Fibroblast of lung (primary cell): ENCODE results near the gene IGF2R.

Experiments used
- EZH2 ChIP-seq: IDR thresholded peaks from 2 replicates; pipeline ENCODE4 v1.5.1; 2012; ENCODE audit warnings: low read length, control low read depth, mild to moderate bottlenecking; ENCODE audit errors: missing control alignments
- TF ChIP-seq, protein P1 (sequence below), 2 donors: IDR thresholded peaks in 1 of 2; conservative IDR thresholded peaks in 1 of 2; 1 replicate in 1 of 2; 2 replicates in 1 of 2; pipeline ENCODE4 v1.5.1; 2011 to 2012; ENCODE audit warnings: low read length in 2 of 2, control low read depth in 1 of 2, inconsistent platforms in 1 of 2, low read depth in 1 of 2, mild to moderate bottlenecking in 1 of 2

DNA sequence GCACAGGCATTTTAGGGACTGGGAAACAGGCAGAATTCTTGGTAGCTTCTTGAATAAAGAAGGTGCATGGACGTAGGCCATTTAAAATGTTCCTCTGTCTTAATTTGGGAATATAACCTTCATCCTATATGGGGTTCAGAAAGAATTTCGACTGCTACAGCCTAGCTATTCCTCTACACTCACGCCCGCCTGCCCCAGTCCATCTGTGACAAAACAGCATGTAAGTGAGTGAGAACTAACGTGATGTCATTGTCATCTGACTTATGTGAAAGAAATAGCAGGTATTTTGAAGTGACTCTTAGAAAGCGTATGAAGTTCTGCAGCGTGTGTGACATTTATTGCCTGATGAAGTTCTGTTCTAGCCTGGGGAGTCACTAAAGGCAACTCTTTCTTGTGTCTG lies 100.6 kb downstream of the IGF2R start:
- TF ChIP-seq, protein P1, sequence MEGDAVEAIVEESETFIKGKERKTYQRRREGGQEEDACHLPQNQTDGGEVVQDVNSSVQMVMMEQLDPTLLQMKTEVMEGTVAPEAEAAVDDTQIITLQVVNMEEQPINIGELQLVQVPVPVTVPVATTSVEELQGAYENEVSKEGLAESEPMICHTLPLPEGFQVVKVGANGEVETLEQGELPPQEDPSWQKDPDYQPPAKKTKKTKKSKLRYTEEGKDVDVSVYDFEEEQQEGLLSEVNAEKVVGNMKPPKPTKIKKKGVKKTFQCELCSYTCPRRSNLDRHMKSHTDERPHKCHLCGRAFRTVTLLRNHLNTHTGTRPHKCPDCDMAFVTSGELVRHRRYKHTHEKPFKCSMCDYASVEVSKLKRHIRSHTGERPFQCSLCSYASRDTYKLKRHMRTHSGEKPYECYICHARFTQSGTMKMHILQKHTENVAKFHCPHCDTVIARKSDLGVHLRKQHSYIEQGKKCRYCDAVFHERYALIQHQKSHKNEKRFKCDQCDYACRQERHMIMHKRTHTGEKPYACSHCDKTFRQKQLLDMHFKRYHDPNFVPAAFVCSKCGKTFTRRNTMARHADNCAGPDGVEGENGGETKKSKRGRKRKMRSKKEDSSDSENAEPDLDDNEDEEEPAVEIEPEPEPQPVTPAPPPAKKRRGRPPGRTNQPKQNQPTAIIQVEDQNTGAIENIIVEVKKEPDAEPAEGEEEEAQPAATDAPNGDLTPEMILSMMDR (conservative IDR thresholded peaks at IDR 0.05 in 1 of 2, IDR thresholded peaks at IDR 0.05 in 1 of 2; ENCODE audit: low read depth in 1 of 2, low read length in 2 of 2) = no peak
- no peak for TF ChIP-seq EZH2
